Activated naive CD4-positive, alpha-beta T cell treated with Interleukin-2 at 50 U/mL for 16 hours (primary cell): ENCODE results near the gene AIRE.

Experiments
- DNase-seq: peaks from one replicate; pipeline ENCODE4 v3.0.0-alpha.2; 2020

The AIRE gene

DNA sequence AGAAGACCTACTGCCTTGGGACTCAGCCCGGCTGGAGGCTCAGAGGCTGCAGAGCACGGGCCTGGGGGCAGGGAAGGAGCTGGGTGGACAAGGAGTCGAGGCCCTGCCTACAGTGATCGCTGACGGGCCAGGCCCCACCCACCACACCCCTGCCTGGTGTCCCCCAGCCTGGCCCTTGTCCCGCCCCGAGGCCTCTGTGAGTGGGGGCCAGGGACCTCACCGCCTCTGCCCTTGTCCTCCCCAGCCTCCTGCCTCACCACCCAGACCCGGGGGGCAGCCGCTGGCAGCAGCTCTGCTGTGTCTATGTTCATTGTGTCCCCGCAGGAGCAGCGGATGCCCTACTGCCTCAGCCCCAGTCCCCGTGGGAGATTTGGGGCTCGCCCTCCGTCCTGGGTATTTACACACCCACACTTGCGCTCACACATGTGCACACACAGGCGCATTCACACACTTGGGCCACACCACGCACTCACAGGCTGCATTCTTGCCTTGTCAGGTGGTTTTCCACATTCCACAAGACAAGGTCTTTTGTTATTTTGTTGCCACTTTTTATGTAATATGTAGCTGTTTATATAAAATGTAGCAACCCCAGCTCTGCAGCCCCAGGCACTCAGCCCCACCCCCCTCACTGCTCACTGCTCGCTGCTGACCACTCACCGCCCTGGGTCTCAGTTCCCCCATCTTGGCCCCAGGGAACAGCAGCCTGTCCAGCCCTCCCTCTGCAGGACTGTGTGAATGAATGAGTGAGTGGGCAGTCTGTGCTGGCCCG lies 21.4 kb downstream of the AIRE start:
- no peak for DNase-seq

DNA sequence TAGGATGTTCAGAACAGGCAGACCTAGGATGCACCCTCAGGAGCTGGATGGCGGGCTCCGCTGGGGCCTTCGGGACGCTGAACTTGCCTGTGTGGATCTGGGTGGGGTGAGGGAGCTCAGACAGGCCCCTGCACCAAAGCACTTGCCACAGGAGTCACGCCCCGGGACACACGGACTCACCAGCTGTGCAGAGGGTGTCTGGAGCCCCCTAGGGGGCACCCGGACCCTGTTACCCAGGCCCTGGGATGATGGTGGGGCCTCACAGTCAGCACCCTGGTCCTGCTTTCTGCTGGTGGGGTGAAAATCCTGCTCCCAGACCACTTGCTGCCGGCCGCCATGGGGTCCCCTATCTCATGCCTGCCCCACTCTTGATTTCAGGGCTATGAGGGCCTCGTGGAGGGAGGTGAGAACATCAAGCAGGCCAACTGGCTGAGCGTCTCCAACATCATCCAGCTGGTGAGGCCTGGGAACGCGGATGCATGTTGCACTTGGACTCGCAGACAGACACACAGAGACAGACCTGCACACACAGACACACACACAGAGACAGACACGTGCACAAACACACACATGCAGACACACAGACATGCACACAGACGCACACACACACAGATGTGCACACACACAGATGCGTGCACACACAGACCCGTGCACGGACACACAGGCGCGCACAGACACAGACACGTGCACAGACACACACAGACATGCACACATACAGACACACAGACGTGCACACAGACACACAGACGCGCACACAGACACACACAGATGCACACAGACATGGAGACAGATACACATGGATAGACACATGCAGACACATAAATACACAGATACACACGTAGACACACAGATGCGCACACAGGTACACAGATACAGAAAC lies 25.2 kb downstream of the AIRE start:
- no peak for DNase-seq

DNA sequence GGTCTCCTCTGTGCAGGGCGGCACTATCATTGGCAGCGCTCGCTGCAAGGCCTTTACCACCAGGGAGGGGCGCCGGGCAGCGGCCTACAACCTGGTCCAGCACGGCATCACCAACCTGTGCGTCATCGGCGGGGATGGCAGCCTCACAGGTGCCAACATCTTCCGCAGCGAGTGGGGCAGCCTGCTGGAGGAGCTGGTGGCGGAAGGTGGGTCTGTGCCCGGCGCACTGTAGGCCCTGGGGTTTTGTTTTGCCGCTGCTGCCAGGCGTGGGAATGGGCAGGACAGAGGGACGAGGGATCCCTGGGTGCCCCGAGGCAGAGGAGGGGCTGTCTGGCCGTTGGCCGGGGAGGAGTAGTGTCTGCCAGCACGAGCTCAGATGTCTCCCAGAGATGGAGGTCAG lies 26.4 kb downstream of the AIRE start:
- DNase-seq: no peak

DNA sequence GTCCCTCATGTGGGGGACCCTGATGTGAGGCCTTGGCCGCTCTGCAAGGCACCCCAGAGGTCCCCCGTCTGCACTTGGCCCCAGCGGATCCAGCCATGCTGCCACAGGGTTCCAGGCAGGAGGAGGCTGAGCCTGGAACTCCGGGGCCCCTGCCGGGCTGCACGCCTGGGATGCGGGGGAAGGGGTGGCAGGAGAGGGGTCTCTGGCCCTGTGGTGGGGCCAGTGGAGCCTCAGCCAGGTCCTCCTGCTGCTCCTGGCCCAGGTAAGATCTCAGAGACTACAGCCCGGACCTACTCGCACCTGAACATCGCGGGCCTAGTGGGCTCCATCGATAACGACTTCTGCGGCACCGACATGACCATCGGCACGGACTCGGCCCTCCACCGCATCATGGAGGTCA lies 27.0 kb downstream of the AIRE start:
- DNase-seq: no peak

DNA sequence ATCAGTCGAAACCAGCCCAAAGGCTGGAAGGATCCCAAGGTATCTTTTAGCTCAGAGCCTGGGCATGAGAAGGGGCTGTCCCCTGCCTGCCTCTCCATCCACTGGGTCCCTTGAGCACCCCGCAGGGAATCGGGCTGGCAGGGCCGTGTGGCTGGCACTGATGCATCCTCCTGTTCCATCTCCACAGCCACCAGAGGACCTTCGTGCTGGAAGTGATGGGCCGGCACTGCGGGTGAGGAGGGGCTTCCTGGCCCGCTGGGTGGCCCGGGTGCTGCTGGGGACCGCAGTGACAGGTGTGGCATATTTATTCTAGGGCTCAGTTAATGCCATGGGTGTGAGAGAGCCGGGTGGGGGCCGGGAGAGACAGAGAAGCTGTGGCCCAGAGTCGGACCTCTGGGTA lies 27.8 kb downstream of the AIRE start:
- DNase-seq: no peak

DNA sequence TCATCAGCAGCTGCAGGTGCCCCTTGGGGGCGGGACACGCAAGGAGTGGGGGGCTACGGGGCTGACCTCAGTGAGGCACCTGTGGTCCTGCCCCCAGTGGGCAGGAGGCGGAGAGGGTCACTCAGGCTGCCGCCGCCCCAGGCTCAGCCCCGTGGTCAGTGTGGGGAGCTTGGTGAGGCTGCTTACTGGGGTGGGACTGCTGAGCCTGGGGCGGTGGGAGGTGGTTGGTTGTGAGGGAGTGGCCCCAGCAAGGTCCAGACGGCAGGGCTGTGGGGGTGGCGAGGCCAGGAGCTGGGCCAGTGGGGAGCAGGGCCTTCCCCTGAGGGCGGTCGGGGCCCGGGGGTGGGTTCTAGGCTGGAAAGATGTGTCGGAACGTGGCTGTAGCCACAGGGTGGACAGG lies 28.5 kb downstream of the AIRE start:
- DNase-seq: no peak

DNA sequence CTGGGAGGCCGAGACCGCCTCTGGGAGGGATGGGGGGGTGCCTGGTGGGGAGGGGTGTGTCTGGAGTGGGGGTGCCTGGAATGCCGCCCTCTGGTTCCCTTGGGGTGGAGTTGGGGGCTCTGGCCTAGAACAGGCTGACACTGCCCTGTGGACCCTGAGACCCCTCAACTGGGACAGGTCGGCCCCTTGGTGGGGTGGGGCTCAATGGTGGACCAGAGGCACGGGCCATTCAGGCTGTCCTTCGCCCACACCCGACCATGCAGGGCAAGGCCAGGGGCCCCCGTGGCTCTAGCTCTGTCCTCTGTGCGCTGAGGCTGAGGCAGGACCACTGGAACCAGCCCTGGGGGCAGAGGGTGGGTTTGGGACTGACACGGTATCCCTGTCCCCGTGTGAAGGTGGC lies 28.9 kb downstream of the AIRE start:
- no peak for DNase-seq

DNA sequence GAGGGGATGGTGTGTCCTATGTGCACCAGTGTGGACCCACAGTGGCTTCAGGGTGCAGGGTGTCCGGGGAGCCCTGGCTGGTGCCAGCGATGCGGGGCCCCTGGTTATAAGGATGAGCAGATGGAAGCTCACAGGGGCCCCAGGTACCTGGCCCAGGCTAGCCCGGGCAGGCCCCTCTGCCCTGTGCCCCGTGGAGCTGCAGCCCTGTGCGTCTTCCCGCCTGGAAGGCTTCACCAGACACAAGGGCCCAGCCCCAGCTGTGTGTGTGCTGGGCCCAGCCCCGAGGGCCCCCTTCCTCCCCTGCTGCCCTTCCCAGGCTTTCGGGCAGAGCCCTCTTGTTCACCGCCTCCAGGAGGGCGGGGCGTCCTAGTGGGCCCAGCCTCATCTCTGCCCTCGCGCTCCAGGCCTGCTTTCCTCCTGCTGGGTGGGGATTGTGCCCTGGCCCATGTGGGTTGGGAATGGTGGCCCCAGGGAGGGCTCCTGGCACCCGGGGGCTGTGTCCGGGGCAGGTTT lies 30.1 kb downstream of the AIRE start:
- DNase-seq: no peak

DNA sequence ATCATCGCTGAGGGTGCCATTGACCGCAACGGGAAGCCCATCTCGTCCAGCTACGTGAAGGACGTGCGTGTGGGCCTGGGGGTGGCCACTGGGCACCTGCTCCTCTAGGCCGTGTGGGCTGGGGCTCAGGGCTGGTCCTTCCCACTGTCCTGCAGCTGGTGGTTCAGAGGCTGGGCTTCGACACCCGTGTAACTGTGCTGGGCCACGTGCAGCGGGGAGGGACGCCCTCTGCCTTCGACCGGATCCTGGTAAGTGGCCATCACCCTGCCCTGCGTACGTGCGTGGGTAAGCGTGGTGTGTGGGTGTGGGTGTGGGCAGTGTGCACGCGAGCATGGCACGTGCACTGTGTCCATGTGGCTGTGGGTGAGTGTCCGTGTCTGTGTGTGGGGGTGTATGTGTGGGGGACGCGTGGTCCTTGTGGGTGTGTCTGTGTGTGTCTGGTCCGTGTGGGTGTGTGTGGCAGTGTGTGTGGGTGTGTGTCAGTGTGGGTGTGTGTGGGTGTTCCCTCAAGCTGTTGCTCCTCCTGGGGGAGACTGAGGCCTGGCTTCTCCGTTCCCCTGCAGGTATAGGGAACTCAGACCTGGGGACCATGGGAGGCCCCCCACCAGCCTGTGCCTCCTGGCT lies 30.7 kb downstream of the AIRE start:
- no peak for DNase-seq

DNA sequence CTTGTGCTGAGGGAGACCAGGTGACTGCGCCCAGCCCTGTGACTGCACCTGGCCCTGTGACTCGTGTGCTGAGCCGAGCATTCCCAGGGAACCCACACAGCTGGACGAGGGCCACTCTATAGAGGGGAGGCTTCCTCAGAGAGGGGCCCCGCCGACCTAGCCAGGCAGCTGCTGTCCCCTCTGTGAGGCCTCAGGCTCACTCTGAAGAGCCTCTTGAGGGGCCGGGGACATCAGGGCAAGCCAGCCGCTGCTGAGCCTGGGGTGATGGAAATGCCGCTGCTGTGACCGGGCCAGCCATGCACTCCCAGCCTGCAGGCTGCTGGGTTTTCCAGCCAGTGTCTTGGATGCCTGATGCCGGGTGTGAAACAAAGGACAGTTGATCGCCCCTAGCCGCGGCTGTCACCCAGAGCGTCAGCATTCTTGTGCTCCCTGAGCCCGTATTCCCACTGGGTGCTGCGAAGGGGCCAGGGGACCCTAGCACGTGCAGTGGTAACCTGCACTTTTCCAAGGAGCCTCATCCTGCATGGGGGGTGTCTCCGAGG lies 31.6 kb downstream of the AIRE start:
- DNase-seq: no peak

DNA sequence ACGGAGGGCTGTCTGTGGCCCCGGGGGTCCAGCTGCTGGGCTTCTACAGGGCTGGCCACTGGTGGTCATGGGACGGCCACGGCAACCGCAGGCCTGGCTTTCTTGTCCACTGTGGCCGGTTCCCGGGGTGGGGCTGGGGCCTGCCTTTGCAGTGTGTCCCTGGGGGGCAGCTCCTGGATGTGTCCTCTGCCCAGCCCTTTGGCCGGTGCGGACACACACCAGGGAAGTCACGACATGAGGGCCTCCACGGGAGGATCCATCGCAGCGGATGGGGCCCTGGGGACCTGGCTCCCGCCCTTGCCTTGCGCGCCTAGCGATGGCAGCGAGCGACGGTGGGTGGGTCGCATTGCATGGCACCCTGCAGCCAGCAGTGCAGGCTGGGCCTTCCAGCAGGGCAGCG lies 32.2 kb downstream of the AIRE start:
- no peak for DNase-seq

DNA sequence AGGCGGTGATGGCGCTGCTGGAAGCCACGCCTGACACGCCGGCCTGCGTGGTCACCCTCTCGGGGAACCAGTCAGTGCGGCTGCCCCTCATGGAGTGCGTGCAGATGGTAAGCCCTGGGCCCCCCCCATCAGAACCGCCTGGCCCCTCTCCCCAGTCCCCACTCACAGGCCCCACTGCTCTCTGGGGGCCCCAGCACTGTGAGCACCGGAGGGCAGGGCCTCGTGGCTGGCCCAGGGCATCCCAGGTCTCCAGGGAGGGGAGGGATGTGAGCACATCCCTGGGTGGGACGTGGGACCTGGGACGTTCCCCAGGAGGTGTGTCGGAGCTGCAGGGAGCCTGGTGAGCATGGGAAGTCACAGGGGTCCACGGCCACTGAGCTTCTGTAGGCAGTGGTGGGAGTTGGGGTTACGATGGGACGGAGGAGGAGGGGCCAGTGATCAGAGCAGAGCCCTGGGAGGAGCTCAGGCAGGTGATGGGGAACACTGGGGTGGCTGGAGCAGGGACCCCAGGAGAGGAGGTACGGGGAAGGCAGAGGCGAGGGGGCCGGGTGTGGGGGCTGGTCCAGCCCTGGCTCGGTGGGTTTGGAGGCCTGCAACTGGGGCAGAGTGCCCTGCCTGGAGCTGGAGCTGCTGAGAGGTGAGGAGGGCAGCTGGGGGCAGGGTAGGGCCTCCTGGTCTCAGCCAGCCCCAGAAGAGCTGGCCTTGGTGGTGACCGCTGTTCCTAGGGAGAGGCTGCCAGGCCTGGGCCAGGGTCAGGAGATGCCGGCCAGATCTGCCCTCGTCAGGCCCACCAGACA lies 33.0 kb downstream of the AIRE start:
- no peak for DNase-seq

DNA sequence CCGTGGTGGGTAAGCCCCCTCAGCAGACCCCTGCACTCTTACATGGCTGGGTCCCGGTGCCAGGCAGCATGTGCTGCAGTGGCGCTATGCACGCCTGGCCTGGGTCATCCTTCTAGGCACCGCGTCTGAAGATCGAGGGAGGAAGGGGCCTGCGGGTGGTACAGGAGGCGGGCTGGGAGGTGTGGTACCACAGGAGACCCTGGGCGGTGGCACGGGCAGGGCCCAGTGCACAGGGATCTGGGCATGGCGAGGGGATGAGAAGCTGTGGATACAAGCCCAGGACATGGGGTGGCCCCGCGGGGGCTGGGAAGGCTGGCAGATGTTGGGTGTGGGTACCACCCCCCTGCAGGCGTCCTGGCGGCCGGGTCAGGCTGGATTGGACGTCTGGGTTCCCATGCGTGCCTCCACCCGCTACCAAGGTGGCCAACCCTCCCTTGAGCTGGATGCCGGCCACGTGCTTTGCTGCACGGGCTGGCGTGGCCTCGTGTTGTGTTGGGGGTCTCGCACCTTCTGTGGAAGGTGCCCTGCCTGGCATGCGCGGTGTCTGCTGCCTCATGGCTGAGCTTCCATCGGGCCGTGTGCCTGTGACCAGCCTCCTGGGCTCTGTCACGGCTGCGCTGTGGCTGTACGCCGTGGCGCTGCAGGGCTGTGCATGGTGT lies 33.9 kb downstream of the AIRE start:
- DNase-seq: no peak

DNA sequence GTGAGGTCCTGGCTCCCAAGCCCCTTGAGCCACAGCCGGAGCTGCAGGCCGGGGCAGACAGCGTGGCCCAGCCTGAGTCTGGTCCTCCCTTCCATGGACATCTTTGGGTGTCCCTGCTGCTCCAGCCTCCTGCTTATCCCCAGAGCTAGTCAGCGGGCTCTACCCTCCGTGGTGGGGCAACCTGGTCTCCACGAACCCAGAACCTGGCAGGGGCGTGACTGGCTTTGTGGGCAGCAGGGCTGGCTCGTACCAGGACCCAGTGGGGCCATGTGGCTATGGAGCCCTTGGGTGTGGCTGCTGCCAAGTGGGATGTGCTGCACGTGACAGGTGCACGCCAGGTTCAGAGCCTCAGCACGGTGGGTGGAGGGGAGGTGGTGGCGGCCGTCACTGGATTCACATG lies 35.2 kb downstream of the AIRE start:
- DNase-seq: no peak

DNA sequence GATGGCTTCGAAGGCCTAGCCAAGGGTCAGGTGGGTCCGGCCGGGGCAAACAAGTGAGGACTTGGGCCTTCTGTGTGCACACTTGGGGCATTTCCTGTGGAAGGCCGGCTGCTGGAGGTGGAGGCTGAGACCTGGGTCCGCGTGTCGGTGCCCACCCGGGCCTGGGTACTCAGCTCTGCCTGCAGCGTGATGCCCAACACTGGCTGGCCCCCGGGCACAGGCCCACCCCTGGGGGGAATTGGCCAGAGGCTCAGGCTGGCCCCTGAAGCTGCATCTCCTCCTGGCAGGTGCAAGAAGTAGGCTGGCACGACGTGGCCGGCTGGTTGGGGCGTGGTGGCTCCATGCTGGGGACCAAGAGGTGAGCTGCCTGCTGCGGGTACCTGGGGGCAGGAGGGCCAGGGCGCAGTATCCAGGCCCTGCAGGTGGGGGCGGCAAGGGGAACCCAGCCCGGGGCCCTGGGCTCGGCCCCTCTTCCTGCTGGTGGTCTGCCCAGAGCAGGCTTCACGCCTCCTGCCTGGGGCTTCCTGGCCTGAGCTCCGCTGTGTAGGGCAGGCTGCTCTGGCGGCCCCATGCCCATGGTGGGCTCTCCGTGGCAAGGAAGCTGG lies 36.3 kb downstream of the AIRE start:
- no peak for DNase-seq

DNA sequence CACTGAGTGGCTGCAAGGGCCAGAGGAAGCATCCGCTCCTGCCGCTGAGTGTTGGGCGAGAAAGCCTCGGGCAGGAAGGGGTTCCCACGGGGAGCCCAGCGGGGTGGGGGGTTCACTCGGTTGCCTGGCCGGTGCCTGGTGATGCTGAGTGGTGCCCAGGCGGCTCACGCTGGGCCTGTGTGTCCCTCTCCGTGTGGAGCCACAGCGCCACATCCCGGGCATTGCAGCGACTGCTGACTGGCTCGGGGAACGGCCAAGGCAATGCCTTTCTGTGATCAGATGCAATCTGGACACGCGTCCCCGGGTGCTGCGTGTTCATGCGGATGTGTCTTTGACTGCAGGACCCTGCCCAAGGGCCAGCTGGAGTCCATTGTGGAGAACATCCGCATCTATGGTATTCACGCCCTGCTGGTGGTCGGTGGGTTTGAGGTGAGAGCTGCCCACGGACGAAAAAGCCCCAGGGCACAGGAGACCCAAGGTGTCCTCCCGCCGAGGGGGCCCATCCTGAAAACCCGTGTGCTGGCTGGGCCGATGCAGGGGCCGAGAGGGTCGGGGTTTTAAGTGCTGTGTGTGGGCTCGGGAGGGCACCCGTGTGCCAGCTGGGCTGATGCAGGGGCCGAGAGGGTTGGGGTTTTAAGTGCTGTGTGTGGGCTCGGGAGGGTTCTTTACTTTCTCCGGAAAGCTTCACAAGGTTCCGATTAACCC lies 37.1 kb downstream of the AIRE start:
- DNase-seq: no peak

DNA sequence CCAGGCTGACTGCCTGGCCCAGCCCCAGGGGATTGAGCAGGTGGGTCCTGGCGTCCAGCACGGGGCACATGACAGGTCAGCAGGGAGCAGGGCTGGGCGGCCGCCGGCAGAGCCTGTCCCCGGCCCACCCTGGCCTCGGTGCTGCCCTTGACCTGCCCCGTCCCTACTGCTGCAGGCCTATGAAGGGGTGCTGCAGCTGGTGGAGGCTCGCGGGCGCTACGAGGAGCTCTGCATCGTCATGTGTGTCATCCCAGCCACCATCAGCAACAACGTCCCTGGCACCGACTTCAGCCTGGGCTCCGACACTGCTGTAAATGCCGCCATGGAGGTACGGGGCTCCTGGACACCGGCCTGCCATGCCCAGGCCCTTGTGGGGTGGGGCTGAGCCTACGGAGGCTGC lies 37.9 kb downstream of the AIRE start:
- no peak for DNase-seq

DNA sequence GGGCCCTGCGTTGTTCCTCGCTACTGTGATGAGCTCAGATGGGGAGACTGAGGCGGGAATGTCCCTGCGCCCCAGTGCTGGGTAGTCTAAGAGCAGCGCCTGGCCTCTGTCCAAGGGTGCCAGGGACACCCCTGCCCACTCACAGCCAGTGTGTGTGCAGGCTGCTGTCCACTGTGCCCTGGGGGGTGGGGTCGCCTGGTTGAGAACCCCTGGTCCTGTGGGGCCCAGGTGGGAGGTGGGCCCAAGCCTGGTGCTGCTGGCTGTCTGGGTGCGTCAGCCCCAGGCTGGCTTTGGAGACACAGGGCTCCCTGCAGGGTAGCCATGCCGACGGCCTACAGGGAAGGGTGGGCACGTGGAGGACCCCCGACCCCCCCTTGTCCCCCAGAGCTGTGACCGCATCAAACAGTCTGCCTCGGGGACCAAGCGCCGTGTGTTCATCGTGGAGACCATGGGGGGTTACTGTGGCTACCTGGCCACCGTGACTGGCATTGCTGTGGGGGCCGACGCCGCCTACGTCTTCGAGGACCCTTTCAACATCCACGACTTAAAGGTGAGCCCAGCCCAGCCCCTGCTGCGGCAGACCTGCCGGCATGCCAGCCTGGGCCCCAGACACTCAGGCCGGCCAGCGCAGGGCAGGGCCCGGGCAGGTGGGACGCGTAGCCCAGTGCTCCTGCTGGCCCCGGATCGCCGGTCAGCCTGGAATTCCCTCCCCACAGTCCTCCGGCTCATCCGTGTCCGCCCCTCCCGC lies 38.6 kb downstream of the AIRE start:
- no peak for DNase-seq

DNA sequence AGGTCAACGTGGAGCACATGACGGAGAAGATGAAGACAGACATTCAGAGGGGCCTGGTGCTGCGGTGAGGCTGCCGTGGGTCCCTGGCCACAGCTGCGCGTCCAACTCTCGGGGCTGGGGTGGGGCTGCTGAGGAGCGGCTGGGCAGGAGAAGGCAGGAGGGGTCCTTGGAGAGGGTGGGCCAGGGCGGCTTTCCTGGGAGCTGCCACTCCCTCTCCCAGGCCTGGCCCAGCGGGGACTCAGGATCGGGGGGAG lies 39.1 kb downstream of the AIRE start:
- DNase-seq: no peak
